Prostate gland (tissue), 2 donors: ENCODE measurements around the gene VAV2.

ENCODE experiments used
- CTCF ChIP-seq, 4 experiments: fragments of 200-600 bp in 2 of 4; fragments of 450-650 bp in 2 of 4; sonication (generic) in 2 of 4; IDR thresholded peaks; 1 replicate in 3 of 4; 2 replicates in 1 of 4; pipeline ENCODE4 v1.5.1; 2016 to 2019; ENCODE audit warnings: antibody characterized with exemption in 4 of 4, mild to moderate bottlenecking in 2 of 4, moderate library complexity in 2 of 4
- POLR2A ChIP-seq: fragments of 450-650 bp; IDR thresholded peaks from one replicate; pipeline ENCODE4 v1.6.1; 2016; ENCODE audit warnings: antibody characterized with exemption, mild to moderate bottlenecking

GRCh38 chr9:133864011-133864410 is 128.1 kb downstream of the VAV2 start:
- no peak for TF ChIP-seq CTCF (IDR thresholded peaks at IDR 0.05)
- no peak for TF ChIP-seq POLR2A
